GM19035 (cell line): ENCODE data around the gene TMPRSS3.

ENCODE experiments used
- ATAC-seq: cut with Tn5 transposase; IDR thresholded peaks from one replicate; pipeline ENCODE4 v1.9.1; 2021; ENCODE audit not compliant: unreplicated experiment

The TMPRSS3 gene

DNA sequence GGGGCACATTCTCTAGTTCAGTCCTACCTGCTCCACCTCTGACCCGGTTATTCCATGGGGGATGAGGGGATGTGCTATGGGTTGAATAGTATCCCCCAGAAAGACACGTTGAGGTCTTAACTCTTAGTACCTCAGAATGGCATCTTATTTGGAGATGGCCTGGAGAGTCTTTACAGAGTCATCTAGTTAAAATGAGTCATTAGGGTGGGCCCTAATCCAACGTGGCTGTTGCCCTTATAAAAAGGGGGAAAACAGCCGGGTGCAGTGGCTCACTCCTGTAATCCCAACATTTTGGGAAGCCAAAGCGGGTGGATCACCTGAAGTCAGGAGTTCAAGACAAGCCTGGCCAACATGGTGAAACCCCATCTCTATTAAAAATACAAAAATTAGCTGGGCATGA is 5.7 kb downstream of the TMPRSS3 start:
- no peak for ATAC-seq

GRCh38 chr21:42389449-42389835 is 6.4 kb downstream of the TMPRSS3 start:
- ATAC-seq, result no peak

DNA sequence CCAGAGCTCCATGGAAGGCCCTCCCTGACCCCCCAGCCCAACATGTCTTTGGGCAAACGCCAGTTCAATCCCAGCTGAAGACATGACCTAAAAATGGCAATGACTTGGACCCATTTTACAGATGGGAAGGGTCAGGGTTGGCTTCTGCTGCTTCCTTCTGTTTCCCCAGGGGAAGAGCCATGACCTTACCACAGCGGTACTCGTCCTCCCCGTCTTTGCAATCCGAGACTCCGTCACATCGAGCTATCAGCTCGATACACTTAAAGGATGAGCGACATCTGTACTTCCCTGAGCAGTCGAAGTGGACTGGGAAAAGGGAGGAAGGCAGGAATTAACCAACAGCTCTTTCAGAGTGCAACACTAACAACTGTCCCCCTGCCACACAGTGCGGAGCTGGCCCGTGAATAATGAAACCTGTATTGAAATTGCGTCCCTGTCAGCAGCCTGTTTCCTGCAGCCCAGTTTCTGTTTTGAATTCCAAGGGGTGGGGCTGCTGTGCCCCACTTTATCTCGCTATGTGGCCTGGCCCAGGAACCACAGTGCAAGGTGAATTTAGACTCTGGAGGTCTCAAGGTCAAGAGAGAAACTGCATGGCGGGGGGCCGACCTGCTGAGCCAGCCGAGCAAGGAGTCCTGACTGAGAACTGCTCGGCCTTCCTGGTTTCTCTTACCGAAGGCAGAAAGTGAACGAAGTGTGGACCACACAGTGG is 7.0 kb downstream of the TMPRSS3 start:
- ATAC-seq, result no peak

DNA sequence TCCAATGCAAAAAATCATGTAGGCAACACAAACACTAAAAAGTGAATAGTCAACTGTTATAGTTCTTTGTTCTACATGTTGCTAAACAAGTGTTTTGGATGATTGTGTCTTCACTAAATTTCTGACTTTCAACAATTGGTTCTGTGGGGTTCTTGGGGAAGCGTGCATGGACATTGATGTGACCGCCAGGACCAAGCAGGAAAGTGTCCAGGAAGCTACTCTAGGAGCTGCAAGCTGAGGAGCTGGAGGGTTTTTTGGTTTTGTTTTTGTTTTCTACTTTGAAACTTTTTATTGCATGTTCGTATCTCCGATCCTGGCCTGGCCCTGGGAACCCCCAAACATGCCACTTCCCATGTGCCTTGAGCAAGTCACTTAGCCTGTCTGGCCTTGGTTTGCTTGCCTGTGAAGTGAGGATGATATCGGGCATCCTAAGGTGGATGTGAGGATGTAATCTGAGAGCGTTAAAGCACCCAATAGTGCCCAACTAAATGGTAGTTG is 8.0 kb downstream of the TMPRSS3 start:
- no peak for ATAC-seq

DNA sequence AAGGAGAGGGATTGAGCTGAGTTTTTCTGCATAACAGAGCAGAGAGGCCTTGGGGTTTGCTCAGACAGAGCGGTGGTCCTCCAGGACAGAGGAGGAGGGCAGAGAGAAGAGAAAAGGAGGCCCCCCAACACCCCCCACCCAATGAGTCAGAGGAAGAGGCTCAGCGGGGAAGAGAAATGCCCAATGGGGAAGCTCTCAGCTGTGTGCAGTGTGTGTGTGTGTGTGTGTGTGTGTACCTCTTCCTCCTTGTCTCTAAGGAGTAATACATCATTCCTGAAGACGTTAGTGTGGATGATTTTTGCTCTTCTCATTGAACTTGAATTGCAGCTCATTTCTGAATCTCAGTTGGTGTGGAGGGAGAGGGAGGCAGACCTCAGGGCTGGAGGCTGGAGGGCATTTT is 8.7 kb downstream of the TMPRSS3 start:
- ATAC-seq, result no peak

DNA sequence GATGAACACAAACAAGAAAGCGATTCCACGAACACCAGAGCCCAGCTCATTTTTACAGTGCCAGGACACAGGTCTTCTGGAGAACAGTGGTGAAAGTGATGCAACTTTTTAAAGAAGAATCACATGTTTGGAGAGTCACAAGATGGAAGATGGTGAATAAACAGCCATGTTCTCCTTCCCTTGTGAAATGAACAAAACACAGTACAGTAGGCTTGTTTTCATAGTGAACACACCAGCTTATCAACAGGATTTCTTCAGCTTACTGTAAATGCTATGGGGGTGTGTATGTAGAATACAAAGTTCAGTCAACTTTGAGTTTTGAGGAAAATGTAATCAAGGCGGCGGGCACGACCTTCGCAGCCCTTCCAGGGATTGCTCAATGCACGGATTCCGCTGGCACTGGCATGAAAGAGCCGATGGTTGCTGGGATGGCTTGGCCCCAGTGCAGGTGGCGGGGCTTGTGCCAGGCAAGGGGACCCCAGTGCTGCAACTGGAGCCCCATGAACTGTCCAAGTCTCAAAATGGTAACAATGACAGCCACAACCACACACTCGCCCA is 9.7 kb downstream of the TMPRSS3 start:
- ATAC-seq, result no peak

DNA sequence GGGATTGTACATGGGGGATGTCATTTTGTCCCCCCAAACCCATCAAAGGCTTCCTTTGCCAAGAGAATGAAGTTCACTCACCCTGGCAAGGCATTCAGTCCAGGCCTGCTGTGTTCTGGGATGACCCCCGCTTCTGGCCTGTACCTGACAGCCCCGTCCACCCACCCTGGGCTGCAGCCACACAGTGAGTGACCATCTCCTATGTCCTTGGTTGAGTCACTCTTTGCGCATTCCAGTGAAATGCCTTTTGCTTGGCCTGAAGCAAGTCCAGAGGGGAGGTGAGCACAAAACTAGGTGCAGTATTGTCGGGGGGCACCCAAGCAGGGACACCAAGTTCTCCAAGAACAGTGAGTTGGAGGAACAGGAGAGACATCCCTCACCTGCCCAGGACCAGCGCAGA is 10.2 kb downstream of the TMPRSS3 start:
- ATAC-seq, result no peak

DNA sequence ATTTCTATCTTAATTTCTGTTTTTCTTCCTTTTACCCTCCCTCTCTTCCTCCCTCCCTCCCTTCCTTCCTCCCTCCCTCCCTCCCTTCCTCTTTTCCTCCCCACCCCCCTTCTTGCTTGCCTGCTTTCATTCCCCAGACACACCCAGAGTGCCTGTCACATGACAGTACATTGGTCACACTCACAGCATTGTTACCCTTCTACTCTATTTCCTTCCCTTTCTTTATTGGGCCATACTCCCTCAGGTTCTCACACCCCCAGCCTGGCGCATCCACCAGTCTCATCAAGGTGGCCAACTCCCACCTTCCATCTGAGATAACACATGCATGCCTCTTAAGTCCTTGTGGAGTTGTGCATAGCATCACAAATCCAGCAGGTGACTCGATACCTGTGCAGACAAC is 10.9 kb downstream of the TMPRSS3 start:
- ATAC-seq, result no peak

- no peak for ATAC-seq
These were observed 11.5 kb downstream of the TMPRSS3 start for GRCh38 chr21:42384156-42384945.

GRCh38 chr21:42383331-42383730 is 12.5 kb downstream of the TMPRSS3 start:
- no peak for ATAC-seq

GRCh38 chr21:42382915-42383314 is 12.9 kb downstream of the TMPRSS3 start:
- ATAC-seq, result no peak

DNA sequence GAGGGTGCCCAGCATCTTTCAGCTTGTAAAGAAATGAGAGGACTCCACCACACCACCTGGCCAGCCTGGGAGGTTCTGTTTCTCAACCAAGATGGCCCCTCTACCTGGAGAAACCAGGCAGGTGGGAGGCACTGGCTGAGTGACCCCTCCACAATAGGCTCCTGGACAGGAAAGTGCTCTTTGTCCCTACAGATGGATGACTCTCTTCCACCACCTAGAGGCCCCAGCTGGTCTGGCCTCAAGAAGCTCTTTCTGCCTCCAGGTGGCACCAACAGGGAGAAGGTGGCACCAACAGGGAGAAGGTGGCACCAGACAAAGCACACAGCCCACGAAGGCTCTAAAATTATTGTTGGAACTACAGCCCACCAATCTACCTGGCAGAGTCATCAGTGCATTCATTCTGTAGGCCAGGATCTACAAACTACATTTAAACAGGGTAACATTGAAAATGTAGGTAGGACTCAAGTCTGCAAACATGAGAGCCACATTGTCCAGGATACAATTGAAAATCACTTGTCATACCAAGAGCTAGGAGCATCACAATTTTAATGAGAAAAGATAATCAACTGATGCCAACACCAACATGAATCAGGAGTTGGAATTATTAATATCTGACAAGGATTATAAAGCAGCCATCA is 14.4 kb downstream of the TMPRSS3 start:
- no peak for ATAC-seq

- no peak for ATAC-seq
These were observed 16.2 kb downstream of the TMPRSS3 start for GRCh38 chr21:42379426-42380215.

DNA sequence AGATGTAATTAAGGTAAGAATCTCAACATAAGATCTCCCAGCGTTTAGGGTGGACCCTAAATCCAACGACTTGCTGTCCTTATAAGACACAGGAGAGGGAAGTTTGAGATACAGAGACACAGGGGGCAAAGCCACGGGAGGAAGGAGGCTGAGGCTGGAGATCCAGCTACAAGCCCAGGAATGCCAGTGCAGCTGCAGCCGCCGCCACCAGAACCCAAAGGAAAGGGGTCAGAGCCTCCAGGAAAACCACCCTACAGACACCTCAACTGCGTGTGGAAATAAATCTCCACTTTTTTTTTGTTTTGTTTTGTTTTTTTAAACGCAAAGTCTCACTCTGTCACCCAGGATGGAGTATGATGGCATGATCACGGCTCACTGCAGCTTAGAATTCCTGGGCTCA is 17.4 kb downstream of the TMPRSS3 start:
- no peak for ATAC-seq

- ATAC-seq, result no peak
These were observed 17.9 kb downstream of the TMPRSS3 start for GRCh38 chr21:42377951-42378340.

DNA sequence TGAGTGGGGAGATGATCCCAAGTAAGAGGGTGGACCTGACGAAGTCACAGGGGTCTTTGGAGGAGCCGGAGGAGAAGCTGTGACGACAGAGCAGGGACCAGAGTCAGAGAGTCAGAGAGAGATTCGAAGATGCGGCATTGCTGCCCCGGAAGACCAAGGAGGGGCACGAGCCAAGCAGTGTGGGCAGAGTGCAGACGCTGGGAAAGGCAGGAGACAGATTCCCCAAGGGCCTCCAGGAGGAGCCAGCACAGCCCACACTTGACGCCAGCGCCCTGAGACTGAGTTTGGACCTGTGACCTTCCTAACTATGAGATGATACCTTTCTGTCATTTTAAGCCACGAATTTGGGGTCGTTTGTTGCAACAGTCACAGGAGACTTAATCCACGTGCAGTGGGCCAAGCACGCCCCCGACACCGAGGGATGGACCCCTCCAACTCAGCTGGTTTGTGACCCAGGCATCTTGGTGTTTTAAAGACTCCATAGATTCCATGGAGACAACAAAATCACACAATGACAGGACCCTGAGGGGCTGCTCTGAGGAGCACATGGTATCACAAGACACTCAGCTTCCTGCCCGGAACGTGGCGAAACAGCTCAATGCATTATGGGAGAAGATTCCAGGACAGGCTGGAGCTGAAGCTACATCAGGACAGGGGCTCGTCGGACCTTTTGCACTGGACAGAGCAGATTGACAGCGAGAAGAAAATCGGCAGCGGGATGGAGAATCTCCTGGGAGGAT is 18.5 kb downstream of the TMPRSS3 start:
- ATAC-seq, result no peak

DNA sequence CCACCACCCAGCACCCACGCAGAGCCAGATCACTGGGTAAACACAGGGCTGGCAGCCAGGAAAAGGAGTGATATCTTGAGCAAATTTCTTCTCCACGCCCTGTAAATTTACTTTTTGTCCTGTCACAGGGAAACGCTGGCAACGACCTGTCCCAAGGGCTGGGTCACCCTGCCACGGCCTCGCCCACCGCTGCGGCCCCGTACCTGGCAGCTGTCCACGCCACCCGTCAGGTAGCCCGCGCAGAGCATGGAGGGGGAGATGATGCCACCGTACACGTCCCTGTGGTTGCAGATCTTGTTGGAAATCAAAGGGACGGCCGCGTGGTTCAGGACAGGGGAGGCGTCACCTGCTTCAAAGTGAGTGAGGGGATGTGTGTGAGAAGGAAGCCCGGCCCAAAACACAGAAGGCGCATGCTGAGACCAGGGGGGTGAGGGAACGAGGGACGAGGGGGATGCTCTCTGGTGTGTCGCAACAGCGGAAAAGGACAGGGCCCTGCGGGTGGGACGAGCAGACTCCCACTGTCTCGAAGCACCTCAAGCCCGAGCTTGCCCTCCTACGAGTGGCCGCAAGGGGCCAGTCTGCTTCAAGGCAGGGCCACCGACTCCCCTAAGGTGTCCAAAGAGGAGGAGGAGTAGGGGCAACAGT is 19.4 kb downstream of the TMPRSS3 start:
- no peak for ATAC-seq

GRCh38 chr21:42375966-42376337 is 19.9 kb downstream of the TMPRSS3 start:
- no peak for ATAC-seq

GRCh38 chr21:42375506-42375905 is 20.3 kb downstream of the TMPRSS3 start:
- ATAC-seq, result no peak
